HG03520 (cell line): ENCODE results near the gene LRFN5.
"Not testable (repeated sequence)": the region's sequence is repeated elsewhere in the genome, so short reads cannot be mapped to it uniquely, and the experiment has no call there.

Experiments
- ATAC-seq: cut with Tn5 transposase; IDR thresholded peaks from one replicate; pipeline ENCODE4 v1.9.1; 2021; ENCODE audit warnings: mild to moderate bottlenecking, moderate library complexity; ENCODE audit not compliant: unreplicated experiment

LRFN5 gene

GRCh38 chr14:41636492-41637392, 30.1 kb downstream of the LRFN5 start:
- ATAC-seq, result no peak

DNA sequence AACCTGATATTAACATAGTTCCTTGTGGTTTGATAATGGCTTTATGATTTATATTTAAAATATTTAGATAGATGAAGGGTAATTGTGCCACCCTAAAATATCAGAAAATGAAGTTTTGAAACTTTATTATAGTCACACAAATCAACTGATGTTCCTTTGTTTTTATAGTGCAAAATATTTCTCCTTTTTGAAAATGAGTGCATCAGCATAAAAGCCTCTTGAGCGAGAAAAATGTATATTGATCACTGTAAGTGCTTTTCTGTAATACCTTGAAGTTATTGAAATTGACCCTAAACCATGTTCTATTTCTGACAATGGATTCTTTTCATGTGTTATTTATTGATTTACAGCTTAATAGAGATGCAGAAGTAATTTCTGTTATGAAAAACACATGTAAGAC, 35.0 kb downstream of the LRFN5 start:
- no peak for ATAC-seq

DNA sequence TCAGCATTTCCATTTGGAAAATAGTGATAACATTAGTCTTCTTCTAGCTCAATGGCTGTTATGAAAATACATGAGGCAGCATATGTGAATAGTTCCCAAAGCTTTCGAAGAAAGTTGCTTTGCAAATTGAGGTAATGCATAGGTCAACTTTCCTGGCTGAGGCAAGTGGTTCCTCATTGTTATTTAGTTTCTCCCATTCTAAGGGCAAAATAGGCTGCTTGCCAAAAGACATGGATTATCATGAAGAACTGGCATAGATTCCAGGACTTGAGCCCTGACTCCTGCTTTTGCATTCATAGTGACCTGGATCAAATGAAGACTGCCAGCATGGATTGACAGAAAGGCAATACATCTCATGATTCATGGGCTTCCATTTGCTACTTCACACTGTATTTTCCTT, 35.7 kb downstream of the LRFN5 start:
- no peak for ATAC-seq

GRCh38 chr14:41642789-41643188, 36.1 kb downstream of the LRFN5 start:
- ATAC-seq, result no peak

DNA sequence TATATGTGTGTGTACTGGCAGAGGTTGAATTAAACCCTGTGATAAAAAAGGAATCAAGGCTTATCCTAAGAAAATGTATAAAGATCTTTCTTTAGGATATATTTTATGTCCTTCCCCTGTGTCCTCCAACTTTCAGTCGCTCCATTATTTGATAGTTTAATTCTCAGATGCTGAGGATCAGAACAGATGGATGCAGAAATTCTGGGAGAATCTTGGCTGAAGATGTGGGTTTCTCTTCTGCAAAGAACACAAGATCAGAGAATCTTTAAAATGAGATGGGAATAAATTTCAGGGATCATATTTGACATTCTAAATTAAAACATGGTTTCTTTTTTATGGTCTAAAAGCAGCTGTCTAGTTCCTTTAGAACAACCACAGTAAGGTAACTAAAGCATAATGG, 37.9 kb downstream of the LRFN5 start:
- ATAC-seq, result no peak

- no peak for ATAC-seq
Observed at GRCh38 chr14:41650802-41651201, 44.1 kb downstream of the LRFN5 start.

DNA sequence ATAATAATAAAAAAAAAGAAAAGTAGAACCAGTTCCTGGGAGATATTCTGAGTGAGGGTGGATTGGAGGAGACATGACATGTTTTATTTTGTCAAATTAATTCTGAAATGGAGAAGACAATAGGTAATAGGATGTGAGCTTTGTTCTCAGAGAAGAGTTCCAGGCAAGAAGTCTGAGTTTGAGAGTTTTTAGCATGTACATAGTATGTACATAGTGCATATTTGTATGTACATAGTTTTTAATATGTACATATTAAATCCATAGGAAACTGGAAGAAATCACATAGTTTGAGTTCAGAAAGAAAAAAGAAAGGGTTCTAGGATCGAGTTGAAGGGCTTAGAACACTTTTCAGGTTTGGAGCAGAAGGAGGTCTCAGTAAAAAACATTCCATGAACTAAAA, 47.5 kb downstream of the LRFN5 start:
- ATAC-seq, result no peak

DNA sequence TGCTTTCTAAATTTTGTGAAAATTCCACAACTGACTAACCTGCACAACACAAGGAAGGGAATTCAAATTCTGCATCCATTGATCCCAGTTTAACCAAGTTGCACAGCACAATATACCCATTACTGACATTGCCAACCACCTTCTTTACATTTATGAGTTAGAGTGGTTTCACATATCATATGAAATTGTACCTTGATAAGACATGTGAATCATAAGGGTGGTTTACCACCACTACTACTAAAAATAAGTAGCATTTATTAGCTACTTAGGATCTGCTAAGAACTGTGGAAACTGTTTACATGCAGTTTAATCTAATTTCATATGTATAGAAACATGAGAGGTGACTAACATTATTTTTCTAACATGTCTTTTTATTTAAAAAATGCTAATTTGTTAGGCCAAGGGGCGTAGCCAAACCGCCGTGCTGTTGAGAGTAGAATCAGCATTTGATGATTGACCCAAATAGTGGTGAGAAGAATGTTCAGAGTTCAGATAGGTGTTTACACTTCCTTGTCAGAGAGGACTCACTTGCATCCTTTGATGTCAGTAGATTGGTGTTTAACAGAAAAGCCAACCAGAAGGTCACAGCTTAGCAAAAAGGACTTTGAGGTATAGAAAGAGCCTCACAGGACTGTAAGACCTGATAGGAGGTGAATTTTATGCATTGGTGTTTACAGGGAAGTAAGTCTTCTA, 56.2 kb downstream of the LRFN5 start:
- ATAC-seq, result no peak

DNA sequence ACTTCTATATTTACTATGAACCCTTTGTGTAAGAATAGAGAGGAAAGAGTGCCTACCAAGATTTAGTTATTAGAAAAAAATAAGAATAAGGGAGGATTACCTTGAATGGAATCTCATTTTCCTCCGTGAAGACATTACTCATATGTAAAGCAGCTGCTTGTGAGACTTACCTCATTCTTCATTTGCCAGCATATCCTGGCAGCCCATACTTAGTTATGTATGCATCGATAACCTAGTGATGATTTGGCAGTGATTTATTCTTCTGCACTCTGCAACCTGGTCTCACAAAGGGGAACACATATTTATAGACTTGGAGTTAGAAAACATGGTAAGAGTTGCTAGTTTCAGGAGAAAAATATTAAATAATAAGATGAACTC, 56.8 kb downstream of the LRFN5 start:
- ATAC-seq, result no peak

DNA sequence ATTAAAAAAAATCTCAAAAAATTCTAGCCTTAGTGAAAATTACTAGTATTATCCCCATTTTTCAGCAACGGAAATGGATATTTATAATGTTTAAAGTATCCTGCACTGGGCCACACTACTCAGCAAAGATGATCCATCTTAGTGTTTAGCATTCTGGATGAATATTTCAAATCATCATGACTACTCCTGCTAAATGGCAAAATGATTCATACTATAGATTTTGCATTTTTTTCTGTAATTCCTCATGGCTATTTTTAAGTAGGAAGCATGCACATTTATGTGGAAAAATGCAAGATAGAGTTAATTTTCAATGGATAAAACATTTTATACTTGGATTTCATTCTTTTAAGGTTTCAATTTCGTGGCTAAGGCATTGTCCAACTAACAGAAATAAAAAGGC, 59.6 kb downstream of the LRFN5 start:
- ATAC-seq, result no peak

DNA sequence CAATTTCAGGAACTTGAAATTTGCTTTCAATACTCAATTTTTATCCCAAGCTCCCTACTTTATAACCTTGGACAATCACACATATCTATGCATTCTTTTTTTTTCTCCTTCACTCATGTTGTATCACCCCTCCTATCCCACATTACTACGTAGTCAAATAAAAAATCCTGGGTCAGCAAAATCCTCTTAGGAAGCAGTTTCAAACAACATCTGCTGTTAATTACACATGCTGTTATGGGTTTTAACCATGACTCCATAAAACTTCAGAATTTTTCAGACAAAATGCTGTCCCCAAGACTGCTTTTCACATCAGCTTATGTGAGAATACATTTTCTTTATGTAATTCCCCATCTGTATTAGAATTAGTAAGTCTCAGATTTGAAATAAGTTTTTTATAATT, 61.7 kb downstream of the LRFN5 start:
- ATAC-seq, result no peak

DNA sequence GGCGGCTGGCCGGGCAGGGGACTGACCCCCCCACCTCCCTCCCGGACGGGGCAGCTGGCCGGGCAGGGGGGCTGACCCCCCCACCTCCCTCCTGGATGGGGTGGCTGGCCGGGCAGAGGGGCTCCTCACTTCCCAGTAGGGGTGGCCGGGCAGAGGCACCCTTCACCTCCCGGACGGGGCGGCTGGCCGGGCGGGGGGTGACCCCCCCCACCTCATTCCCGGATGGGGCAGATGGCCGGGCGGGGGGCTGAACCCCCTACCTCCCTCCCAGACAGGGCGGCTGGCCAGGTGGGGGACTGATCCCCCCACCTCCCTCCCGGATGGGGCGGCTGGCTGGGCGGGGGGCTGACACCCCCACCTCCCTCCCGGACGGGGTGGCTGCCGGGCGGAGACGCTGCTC, 66.9 kb downstream of the LRFN5 start:
- not testable (repeated sequence) for ATAC-seq

DNA sequence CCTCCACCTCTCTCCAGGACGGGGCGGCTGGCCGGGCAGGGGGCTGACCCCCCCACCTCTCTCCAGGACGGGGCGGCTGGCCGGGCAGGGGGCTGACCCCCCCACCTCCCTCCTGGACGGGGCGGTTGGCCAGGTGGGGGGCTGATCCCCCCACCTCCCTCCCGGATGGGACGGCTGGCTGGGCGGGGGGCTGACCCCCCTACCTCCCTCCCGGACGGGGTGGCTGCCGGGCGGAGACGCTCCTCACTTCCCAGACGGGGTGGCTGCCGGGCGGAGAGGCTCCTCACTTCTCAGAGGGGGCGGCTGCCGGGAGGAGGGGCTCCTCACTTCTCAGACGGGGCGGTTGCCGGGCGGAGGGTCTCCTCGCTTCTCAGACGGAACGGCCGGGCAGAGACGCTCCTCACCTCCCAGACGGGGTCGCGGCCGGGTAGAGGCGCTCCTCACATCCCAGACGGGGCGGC, 67.9 kb downstream of the LRFN5 start:
- not testable (repeated sequence) for ATAC-seq

DNA sequence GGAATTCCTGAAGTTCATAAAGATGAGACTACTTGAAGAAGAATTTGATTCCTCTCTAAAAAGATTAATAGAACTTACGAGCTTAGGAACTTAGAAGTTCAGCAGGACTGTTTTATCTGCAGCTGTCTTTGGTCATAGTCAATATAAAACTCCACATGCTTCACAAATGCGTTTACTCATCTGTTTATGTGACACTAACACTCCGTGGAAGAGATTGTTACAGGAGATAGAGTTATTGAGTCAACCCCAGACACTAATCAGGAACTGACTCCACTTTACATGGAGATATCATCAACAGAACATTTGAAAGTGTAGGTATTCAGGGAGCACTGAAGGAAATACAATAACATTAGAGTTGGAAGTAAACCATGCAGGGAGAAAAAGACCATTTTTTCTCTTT, 92.8 kb downstream of the LRFN5 start:
- ATAC-seq, result no peak

- no peak for ATAC-seq
Observed at GRCh38 chr14:41718477-41719166, 111.9 kb downstream of the LRFN5 start.

- ATAC-seq, result no peak
Observed at GRCh38 chr14:41739203-41739602, 132.5 kb downstream of the LRFN5 start.

GRCh38 chr14:41743140-41743539, 136.5 kb downstream of the LRFN5 start:
- no peak for ATAC-seq

GRCh38 chr14:41749429-41749828, 142.8 kb downstream of the LRFN5 start:
- peak; percentile 92 for ATAC-seq

GRCh38 chr14:41750575-41750974, 143.9 kb downstream of the LRFN5 start:
- ATAC-seq, result not testable (repeated sequence)

DNA sequence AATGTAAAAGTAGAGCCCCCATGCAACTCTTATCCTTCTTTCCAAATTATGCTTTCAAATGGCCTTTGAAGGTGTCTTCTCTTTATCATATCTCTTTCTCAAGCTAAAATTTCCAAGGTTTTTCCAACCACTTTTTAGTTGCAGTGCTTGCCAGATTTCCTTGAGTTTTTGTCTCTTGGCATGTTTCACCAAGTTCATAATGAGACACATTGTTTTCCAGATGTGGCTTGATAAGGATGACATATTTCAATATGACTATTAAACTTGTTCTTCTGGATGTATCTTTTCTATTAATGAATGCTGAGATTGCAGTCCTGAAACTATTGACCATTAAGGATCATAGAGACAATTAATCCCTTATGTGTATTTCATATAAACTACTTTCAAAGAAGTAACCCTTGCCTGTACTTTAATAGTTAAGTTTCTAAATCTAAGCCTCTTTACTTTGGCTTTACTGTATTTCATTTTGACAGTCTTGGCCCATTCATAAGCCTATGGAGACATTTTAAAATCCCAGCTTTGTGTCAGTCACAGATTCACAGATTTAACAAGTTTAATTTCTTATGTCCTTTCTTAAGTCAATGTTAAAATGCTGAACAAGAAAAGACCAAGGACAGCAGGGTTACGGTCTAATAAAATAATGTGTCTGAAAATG, 151.5 kb downstream of the LRFN5 start:
- ATAC-seq, result no peak

GRCh38 chr14:41761204-41761603, 154.5 kb downstream of the LRFN5 start:
- no peak for ATAC-seq
